Upper lobe of right lung (tissue), 1 donor: ENCODE data around the gene PSAT1. TPM values are rescaled to one million over a fixed set of nuclear protein-coding genes. Genes with fewer than 3 reads are reported as not detected.

ENCODE experiments used
- ATAC-seq: fragments of 200-7000 bp; cut with Tn5 transposase; one replicate; pipeline ENCODE4 v1.9.1; 2020; ENCODE audit warnings: mild to moderate bottlenecking, moderate library complexity
- DNase-seq: peaks from one replicate; pipeline ENCODE4 v3.0.0-alpha.2; 2020
- H3K27ac ChIP-seq: fragments of 200-600 bp; one replicate; pipeline ENCODE4 v1.8.0; 2022
- H3K27me3 ChIP-seq: fragments of 200-600 bp; one replicate; pipeline ENCODE4 v1.8.0; 2022; ENCODE audit warnings: mild to moderate bottlenecking
- H3K36me3 ChIP-seq: fragments of 200-600 bp; one replicate; pipeline ENCODE4 v1.8.0; 2022
- H3K4me1 ChIP-seq: fragments of 200-600 bp; one replicate; pipeline ENCODE4 v1.8.0; 2022
- H3K4me3 ChIP-seq: fragments of 200-600 bp; one replicate; pipeline ENCODE4 v1.8.0; 2022; ENCODE audit warnings: mild to moderate bottlenecking
- H3K9me3 ChIP-seq: fragments of 200-600 bp; one replicate; pipeline ENCODE4 v1.8.0; 2022
- intact Hi-C: fragments of 100-400 bp; cut with DNase I; formaldehyde crosslinking; loops from one replicate; pipeline ENCODE4 v1.11.0; 2022
- total RNA-seq: library from RNA; stranded (reverse); fragmentation: NEBNext Ultra II Directional; extraction: Animal tissue kit (Norgen Biotek cat#: 25700); gene quantifications from one replicate; pipeline ENCODE4 v1.2.1, GENCODE V29; 2021
- TF ChIP-seq, protein P1 (sequence below): fragments of 200-600 bp; IDR thresholded peaks from one replicate; pipeline ENCODE4 v1.8.0; 2022; ENCODE audit warnings: antibody characterized with exemption
- donor health status: DM: no; HTN: yes; CAD: no; lungs with severe emphysema.

PSAT1 gene
- total RNA-seq, 1 donor from 2014 or later = 8.2 TPM

DNA sequence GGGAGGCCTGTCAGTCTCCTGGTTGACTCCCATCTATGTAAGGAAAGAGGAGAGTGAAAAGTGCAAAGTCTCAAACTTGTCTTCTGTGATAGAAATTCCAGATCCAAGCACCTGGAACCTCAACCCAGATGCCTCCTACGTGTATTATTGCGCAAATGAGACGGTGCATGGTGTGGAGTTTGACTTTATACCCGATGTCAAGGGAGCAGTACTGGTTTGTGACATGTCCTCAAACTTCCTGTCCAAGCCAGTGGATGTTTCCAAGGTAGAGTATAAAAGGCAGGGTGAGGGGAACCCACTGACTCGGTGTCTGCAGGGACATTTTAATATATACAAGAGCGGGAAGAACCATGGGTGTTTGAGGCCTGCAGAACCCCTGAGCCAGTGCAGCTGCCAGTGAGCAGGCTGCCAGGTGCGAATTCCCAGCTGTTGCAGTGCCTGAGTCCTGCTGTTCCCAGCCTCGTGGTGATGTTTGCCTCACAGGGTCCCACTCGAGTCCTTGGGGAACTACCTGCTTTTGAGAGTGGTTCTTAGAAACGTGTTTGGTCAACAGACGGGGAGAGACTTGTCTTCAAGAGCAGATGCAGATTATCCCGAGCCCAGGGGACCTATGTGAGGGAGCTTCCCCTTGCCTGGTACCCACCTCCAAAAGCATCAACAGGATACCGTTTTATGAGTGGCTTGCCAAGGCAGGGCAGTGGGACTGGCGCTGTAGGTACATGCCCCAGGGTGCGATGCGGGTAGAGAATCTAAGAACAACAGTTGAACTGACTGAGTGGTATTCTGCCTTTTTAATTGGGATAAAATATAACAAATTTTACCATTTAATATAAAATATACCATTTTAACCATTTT lies 9.5 kb downstream of the PSAT1 start:
- DNase-seq = no peak
- no peaks in the 10 kb centered on the region for H3K4me1 ChIP-seq
- no peak for ATAC-seq
- H3K4me3 ChIP-seq = no peak overlapping the region
- H3K9me3 ChIP-seq = no peaks in the 10 kb centered on the region
- no peak overlapping the region for H3K27ac ChIP-seq
- no peaks in the 10 kb centered on the region for H3K36me3 ChIP-seq
- intact Hi-C loops = no loop called here
- TF ChIP-seq, protein P1, sequence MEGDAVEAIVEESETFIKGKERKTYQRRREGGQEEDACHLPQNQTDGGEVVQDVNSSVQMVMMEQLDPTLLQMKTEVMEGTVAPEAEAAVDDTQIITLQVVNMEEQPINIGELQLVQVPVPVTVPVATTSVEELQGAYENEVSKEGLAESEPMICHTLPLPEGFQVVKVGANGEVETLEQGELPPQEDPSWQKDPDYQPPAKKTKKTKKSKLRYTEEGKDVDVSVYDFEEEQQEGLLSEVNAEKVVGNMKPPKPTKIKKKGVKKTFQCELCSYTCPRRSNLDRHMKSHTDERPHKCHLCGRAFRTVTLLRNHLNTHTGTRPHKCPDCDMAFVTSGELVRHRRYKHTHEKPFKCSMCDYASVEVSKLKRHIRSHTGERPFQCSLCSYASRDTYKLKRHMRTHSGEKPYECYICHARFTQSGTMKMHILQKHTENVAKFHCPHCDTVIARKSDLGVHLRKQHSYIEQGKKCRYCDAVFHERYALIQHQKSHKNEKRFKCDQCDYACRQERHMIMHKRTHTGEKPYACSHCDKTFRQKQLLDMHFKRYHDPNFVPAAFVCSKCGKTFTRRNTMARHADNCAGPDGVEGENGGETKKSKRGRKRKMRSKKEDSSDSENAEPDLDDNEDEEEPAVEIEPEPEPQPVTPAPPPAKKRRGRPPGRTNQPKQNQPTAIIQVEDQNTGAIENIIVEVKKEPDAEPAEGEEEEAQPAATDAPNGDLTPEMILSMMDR = no peak
- peaks cover 11% of the 10 kb centered on the region for H3K27me3 ChIP-seq

DNA sequence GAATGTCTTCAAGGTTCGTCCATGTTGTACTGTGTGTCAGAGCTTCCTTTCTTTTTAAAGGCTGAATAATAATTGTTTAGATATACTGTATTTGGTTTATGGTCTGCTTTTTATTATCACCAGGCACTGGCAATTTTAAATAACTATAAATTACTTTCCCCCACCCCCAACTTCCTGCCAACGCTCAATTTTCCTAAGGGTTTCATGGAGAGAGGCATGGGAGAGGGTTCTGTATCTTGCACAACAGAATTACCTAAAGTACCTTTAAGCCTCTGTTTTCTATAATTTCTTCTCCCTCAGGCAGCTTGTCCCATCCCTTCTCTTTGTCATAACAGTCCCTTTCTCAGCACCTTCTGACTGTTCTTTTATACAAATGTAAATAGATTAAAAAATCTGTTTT lies 10.4 kb downstream of the PSAT1 start:
- TF ChIP-seq, protein P1 = no peak
- H3K27ac ChIP-seq = no peak overlapping the region
- intact Hi-C loops = no loop called here
- no peaks in the 10 kb centered on the region for H3K4me1 ChIP-seq
- DNase-seq = no peak
- no peak overlapping the region for H3K4me3 ChIP-seq
- H3K36me3 ChIP-seq = no peaks in the 10 kb centered on the region
- no peak for ATAC-seq
- peaks cover 11% of the 10 kb centered on the region for H3K27me3 ChIP-seq
- no peaks in the 10 kb centered on the region for H3K9me3 ChIP-seq

- TF ChIP-seq, protein P1 = no peak
- no peak for ATAC-seq
- H3K4me3 ChIP-seq = no peak overlapping the region
- no peak for DNase-seq
- no peaks in the 10 kb centered on the region for H3K9me3 ChIP-seq
- no peak overlapping the region for H3K27ac ChIP-seq
- H3K27me3 ChIP-seq = no peaks in the 10 kb centered on the region
- H3K4me1 ChIP-seq = no peaks in the 10 kb centered on the region
- no peaks in the 10 kb centered on the region for H3K36me3 ChIP-seq
- intact Hi-C loops = no loop called here
These were observed 12.1 kb downstream of the PSAT1 start for GRCh38 chr9:78309066-78309465.

DNA sequence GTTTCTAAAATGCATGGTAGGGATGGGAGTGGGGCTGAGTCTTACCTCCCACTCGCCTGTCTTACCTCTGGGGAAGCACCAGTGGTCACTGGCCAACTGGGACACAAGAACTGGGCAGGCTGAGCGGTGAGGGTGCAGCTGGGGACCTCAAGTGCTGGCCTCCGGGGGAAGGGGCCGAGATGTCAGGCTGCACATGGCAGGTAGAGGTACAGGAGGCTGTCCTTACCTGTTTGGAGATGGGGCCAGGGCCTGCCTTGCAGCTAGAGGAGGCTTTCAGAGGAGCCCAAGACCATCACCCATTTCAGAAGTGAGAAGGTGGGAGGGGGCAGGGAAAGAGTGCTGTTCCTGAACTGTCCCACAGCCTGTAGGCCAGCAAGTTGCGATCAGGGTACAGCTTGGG lies 14.2 kb downstream of the PSAT1 start:
- no peaks in the 10 kb centered on the region for H3K9me3 ChIP-seq
- H3K27me3 ChIP-seq = no peaks in the 10 kb centered on the region
- ATAC-seq (no peak), DNase-seq (no peak)
- no peak overlapping the region for H3K27ac ChIP-seq
- no peak overlapping the region for H3K4me3 ChIP-seq
- TF ChIP-seq, protein P1 = no peak
- H3K36me3 ChIP-seq = no peaks in the 10 kb centered on the region
- intact Hi-C loops = no loop called here
- no peaks in the 10 kb centered on the region for H3K4me1 ChIP-seq

DNA sequence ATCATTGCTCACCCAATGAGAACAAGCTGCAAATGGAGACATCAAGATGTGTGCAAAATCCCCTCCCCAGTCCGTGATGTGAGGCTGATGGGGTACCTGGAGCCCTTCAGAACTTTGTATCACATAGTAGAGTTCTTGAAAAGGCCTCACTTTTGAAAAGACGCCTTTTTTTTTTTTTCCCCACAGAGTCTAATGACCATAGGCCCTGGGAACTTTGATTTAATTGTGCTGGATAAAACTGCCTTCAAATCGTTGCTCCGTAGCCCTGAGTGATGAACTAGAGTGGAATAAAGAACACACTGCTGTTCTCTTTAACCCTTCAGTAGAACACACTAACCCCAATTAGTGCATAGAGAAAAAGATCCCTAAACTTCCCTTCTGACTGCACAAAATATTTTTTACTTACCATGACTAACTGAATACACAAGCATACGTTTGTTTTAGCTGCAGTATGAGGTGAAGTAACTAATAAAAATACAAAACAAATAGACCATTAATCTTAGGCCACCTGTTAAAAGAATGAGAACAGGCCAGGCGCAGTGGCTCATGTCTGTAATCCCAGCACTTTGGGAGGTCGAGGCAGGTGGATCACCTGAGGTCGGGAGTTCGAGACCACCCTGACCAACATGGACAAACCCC lies 15.1 kb downstream of the PSAT1 start:
- no peaks in the 10 kb centered on the region for H3K27me3 ChIP-seq
- no peak overlapping the region for H3K27ac ChIP-seq
- DNase-seq (no peak), ATAC-seq (no peak)
- H3K4me1 ChIP-seq = no peaks in the 10 kb centered on the region
- H3K4me3 ChIP-seq = no peak overlapping the region
- no peaks in the 10 kb centered on the region for H3K9me3 ChIP-seq
- H3K36me3 ChIP-seq = no peaks in the 10 kb centered on the region
- intact Hi-C loops = no loop called here
- TF ChIP-seq, protein P1 = no peak
